Activated CD8-positive, alpha-beta memory T cell treated with anti-CD3 and anti-CD28 coated beads for 36 hours (primary cell): ENCODE measurements around the gene SPRY2. TPM values are rescaled to one million over a fixed set of nuclear protein-coding genes. Genes with fewer than 3 reads are reported as not detected.

Source experiments
- CTCF ChIA-PET: fragments of 350-600 bp; sonication (Branson Sonifier 250); formaldehyde crosslinking; loops from one replicate; lab custom pipeline; 2021; ENCODE audit warnings: antibody characterized with exemption; lab: Charles Lee
- POLR2A ChIA-PET: fragments of 350-600 bp; sonication (Branson Sonifier 250); formaldehyde crosslinking; loops from one replicate; lab custom pipeline; 2021; ENCODE audit warnings: antibody characterized with exemption; lab: Charles Lee
- total RNA-seq, 2 experiments: library from RNA; stranded (reverse); gene quantifications; one replicate each; pipeline ENCODE4 v1.2.3, GENCODE V29; 2021

Gene SPRY2
- total RNA-seq, 2 experiments from 2014 or later = 1.3 to 1.5 TPM

- ChIA-PET CTCF (no interaction called here), POLR2A (no interaction called here)
These were observed 8.9 kb downstream of the SPRY2 start for GRCh38 chr13:80331984-80332383.

GRCh38 chr13:80329250-80329649, 11.7 kb downstream of the SPRY2 start:
- ChIA-PET POLR2A (no interaction called here), CTCF (interaction anchor here (0.7 to 1.7 kb wide), 2 partner anchors 13 to 295 kb away, joined by 3 to 4 read pairs; no protein-coding TSS in a partner anchor)

- POLR2A ChIA-PET = no interaction called here
- CTCF ChIA-PET = no interaction called here
These were observed 21.9 kb downstream of the SPRY2 start for GRCh38 chr13:80319004-80319403.

GRCh38 chr13:80314711-80315653, 25.9 kb downstream of the SPRY2 start:
- CTCF ChIA-PET = no interaction called here

GRCh38 chr13:80313668-80314256, 27.2 kb downstream of the SPRY2 start:
- ChIA-PET CTCF (no interaction called here), POLR2A (no interaction called here)

More at GRCh38 chr13:80314711-80315653, 25.9 kb downstream of the SPRY2 start:
- POLR2A ChIA-PET = no interaction called here

GRCh38 chr13:80312967-80313366, 28.0 kb downstream of the SPRY2 start:
- CTCF ChIA-PET = no interaction called here
- POLR2A ChIA-PET = no interaction called here

- ChIA-PET POLR2A (no interaction called here), CTCF (no interaction called here)
These were observed 28.8 kb downstream of the SPRY2 start for GRCh38 chr13:80312012-80312704.

GRCh38 chr13:80309926-80310325, 31.0 kb downstream of the SPRY2 start:
- ChIA-PET CTCF (no interaction called here), POLR2A (no interaction called here)

DNA sequence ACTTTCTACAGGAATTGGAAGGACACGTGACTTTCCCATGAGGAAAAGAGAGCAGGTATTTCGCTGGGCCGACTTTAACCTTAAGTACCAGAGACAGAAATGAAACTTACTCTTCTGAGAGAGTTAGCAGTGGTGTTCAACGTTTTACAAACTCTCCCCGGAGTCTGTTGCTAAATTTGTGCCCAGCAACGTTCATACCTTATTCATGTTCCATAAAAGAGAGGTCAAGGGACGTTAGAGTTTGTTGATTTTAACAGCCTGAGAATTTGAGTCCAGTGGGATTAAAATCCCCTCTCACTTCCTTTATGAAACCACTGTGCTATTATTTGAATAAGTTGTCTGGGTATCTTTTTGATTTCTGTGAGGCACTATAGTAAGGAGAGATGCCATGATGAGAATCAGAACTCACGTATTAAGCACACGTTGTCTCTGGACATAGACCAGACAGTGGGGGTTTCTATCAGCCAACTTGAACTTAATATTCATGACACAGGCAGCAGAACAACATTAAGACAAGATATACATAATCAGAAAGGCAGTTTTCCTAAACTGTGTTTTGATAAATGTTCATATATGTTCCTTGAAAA, 33.4 kb downstream of the SPRY2 start:
- CTCF ChIA-PET = no interaction called here

DNA sequence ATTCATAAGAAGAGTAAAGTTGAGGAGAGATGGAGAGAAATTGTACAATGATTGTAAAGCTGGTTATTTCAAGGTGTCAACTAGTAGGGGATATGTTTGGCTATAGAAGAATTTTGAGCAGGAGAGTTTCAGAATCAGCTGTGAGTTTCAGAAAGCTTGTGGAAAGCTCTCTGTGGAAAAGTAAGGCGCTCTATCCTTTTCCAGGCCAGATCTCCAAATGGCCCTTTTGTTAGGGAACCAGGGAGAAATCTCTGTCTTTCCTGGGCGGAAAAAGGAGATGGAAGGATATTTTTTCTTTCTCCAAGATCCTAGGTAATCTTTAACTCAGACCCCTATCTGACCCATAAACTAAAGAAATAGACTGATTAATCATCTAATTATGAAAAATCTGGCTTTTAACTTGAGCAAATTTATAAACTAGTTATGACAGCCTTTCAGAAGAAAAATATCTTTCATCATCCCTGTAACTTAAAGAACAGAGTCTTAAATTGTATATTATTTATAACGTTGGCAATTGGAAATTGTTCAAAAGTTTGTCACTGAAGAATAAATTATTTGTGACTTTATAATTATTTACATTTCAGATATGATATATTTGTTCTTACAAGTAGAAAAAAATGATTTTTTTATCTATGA, 34.5 kb downstream of the SPRY2 start:
- CTCF ChIA-PET = no interaction called here
- POLR2A ChIA-PET = no interaction called here

More for the DNA sequence above, 33.4 kb downstream of the SPRY2 start:
- POLR2A ChIA-PET = no interaction called here

DNA sequence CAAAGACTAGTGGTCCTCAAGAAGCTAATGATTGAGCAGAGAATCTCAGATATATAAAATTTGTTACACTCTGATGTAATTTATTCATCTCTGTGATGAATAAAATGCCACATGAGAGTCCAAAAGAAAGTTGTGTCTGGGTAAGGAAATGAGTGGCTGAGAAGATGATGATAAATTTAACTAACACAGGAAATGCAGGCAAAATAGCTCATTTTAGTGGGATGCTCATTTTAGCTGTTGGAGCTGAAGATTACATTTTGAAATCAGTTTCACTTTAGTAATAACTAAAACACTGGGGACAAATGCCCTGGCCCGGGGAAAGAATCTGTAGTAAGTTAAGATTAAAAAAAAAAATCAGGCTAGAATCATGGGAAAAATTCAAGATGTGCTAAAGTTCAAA, 35.2 kb downstream of the SPRY2 start:
- ChIA-PET CTCF (no interaction called here), POLR2A (no interaction called here)

DNA sequence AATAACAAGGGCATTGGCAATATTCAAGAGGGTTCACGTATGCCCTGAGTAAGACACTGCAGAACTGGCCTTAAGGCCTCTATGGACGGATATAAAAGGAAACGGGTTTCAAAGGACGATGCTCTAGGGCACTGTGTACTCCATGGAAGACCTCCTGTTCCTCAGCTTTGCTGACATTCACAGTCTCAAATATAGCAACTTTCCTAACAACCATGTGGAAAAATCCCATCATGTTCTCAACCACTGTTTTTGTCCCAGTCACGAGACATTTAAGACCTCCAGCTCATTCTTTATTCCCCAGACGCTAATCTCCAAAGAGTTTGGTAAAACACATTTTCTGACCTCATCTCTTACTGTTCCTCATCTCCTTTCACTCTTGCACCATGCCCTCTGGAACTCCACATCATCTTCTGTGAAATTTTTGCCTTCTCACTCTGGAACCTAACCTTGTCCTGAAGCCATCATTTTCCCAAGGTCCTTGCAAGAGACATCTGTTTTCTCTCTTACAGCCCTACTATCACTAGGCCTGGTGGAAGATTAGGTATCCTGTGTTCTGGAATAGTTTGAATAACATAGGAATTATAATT, 37.6 kb downstream of the SPRY2 start:
- ChIA-PET CTCF (no interaction called here), POLR2A (no interaction called here)

DNA sequence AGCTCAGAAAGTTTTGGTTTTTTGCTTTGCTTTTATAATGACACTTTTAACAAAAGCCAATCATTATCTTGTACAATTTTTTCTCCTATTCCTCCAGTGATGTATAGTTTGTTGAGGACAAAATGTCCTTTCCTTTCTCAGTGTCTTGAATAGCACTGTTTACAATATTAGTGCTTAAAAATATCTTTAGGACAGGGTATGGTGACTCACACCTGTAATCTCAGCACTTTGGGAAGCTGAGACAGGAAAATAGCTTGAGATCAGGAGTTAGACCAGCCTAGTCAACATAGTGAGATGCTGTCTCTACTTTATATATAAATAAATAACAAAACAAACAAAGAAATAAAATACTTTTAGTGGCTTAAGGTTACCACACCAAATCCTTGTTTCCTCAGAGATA, 41.9 kb downstream of the SPRY2 start:
- ChIA-PET POLR2A (no interaction called here), CTCF (no interaction called here)

GRCh38 chr13:80297503-80297902, 43.4 kb downstream of the SPRY2 start:
- ChIA-PET POLR2A (no interaction called here), CTCF (no interaction called here)

DNA sequence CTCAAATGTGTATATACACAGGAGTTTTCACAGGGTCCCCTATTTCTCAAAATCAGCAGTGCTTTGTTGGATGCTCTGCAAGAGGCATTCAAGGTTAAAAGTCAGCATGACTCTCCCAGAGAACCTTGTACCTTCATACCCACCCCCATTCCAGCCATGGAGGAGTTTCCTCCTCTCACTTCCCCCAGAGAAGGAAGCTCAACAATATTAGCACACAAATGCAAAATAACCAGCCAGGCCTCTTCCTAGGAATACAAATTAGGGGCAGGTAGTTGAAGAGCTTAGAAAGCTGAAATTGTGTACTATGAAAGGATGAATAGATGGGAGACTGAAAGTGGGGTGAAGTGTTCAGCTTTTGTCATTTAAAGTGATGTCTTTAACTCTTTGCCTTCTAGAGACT, 43.8 kb downstream of the SPRY2 start:
- ChIA-PET POLR2A (no interaction called here), CTCF (no interaction called here)

GRCh38 chr13:80296638-80297037, 44.3 kb downstream of the SPRY2 start:
- POLR2A ChIA-PET = no interaction called here
- CTCF ChIA-PET = no interaction called here

- CTCF ChIA-PET = no interaction called here
These were observed 50.3 kb downstream of the SPRY2 start for GRCh38 chr13:80290591-80290990.

More at GRCh38 chr13:80290591-80290990, 50.3 kb downstream of the SPRY2 start:
- POLR2A ChIA-PET = no interaction called here
